HG03103 (cell line): ENCODE results near the gene SDR9C7.
"Not testable (repeated sequence)": the region's sequence is repeated elsewhere in the genome, so short reads cannot be mapped to it uniquely, and the experiment has no call there.

Experiments
- ATAC-seq: cut with Tn5 transposase; IDR thresholded peaks from one replicate; pipeline ENCODE4 v1.9.1; 2021; ENCODE audit warnings: low read depth; ENCODE audit not compliant: unreplicated experiment

The SDR9C7 gene

DNA sequence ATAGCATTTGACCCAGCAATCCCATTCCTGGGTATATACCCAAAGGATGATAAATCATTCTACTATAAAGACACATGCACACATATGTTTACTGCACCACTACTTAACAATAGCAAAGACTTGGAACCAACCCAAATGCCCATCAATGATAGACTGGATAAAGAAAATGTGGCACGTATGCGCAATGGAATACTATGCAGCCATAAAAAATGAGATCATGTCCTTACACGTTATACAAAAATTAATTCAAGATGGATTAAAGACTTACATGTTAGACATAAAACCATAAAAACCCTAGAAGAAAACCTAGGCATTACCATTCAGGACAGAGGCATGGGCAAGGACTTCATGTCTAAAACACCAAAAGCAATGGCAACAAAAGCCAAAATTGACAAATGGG is 16.1 kb downstream of the SDR9C7 start:
- ATAC-seq = not testable (repeated sequence)

DNA sequence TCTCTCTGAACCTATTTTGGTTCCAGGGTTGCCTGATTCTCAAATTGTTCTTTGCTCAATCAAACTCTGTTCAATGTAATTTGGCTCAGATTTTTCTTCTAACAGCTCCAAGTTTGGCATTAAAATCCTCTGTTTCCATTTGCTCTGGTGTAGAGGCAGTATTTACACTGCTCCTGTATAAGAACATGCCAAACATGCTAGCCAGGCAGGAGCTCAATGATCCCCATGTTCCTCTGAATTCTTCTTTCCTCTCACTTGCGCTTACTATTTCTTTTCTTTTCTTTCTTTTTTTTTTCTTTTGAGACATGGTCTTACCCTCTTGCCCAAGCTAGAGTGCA is 17.2 kb downstream of the SDR9C7 start:
- ATAC-seq = no peak

DNA sequence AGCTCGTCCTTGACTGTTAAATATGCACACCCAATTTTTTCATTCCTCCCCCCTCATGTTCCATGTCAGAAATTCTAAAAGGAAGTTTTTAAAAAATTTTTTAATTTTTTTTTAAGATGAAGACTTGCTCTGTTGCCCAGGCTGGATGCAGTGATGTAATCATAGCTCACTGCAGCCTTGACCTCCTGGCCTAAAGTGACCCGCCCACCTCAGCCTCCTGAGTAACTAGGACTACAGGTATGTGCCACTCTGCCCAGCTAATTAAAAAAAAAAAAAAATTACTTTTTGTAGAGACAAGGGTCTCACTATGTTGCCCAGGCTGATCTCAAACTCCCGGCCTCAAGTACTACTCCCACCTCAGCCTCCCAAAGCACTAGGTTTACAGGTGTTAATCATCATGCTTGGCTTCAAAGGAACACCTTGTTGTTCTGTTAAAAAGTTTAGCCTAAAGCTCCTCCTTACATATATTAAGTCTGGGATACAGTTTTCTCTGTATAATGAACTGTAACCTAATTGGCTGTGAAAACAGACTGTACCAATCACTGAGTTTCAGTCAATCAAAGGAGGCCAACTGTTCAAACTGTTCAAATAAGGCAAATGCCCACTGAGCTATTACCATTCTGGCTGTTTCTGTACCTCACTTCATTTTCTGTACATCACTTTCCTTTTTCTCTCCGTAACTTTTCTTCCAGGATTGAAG is 17.8 kb downstream of the SDR9C7 start:
- no peak for ATAC-seq

DNA sequence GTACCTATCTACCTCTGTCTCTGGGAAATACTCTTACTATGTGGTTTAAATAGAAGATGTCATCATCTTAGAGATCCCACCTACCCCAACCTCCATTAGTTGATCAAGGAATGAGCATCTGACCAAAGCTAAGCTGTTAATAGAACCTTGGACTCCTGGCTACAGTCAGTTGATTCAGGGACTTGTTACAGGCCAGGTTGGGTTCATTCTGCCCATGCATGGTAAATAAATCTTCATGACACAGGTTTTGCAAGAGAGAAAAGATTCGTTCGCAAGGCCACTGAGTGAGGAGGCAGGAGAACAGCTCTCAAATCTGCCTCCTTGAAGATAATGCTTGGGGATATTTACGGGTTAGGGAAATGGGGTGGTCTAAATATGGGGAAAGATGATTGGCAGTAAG is 19.5 kb downstream of the SDR9C7 start:
- ATAC-seq = no peak

DNA sequence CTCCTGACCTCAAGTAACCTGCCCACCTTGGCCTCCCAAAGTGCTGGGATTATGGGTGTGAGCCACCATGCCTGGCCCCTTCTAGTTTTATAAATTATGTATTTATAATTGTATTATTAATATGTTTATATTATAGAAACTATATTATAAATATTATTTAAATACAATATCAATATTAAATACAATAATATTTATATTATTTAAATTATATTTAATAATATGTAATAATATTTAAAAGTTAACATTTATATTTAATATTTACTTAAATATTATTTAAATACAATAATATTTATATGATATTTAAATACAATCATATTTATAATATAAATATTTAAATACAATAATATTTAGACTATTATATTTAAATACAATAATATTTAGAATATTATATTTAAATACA is 20.0 kb downstream of the SDR9C7 start:
- no peak for ATAC-seq

DNA sequence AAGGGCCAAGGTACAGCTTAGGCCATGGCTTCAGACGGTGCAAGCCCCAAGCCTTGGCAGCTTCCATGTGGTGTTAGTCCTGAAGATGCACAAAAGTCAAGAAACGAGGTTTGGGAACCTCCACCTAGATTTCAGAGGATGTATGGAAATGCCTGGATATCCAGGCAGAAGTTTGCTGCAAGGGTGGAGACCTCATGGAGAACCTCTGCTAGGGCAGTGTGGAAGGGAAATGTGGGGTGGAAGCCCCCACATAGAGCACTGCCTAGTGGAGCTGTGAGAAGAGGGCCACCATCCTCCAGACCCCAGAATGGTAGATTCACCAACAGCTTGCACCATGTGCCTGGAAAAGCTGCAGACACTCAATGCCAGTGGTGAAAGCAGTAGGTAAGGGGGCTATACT is 24.8 kb downstream of the SDR9C7 start:
- ATAC-seq = not testable (repeated sequence)

DNA sequence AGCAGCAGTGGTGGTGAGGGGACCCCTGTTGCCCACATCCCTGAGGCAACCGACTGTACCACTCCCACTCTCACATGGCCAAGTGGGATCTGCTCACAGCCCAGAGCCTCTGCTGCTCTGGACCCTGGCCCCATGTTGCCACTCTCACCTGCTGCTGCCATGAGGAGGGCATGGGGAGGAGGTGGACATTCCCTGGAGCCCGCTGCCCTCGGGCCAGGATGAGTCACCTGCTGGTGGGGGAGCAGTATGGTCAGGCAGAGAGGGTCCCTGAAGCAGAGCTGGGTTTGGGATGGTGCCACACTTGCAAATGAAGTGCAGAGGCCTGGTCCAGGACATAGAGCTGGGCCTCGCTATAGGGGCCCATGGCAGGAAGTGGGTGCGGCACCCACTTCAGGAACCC is 26.1 kb downstream of the SDR9C7 start:
- ATAC-seq = no peak

DNA sequence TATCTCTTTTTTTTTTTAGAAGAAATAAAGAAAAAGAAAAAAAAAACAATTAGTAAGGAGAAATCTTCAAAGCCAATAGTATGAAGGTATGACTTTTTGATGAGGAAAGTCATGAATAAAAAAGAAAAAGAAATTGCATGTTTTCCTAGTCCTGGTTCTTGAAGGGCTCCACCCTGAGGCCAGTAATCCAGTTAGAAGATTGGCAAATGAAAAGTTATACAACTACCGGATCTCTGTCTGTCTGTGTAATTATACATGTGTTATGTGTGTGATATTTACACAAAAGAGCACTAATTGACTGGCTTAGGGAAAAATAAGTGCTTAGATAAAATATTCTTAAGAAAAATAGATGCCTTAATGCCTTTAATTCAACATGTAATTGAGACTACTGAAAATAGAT is 28.4 kb downstream of the SDR9C7 start:
- no peak for ATAC-seq

DNA sequence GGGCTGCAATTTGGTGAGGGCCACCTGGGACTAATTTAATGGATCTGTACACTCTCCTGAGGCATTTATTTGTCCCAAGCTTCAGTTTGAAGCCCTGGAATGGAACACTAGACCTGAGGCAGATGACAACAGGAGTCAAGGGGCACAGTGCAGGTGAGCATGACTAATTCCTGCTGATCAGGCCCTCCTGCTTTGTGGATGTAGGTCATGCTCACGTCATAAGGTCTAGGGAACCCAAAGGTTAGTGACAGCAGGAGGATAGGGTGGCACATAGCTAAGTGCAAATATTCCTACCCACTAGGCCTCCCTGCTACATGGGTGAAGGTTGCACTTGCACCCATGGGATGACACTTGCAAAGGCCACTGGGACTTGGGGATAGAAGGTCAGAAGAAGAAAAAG is 30.8 kb downstream of the SDR9C7 start:
- ATAC-seq = no peak

DNA sequence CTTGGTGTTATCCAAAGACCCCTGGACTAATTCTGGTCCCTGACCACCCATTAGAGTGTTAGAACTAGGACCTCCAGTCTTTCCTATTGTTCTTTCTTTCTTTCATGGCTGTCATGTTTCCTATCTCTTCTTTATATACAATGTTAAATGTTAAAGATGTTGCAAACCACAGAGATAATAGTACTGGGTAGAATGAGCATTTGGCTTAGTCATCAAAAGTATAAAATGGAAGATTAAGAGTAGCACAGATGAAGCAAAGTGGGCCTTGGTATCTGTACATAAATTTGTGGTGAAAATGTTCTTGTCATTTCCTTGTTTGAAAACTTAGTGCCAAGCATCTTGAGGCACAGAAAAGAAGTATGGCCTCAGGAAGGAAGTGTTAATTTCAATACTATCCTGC is 32.9 kb downstream of the SDR9C7 start:
- not testable (repeated sequence) for ATAC-seq

DNA sequence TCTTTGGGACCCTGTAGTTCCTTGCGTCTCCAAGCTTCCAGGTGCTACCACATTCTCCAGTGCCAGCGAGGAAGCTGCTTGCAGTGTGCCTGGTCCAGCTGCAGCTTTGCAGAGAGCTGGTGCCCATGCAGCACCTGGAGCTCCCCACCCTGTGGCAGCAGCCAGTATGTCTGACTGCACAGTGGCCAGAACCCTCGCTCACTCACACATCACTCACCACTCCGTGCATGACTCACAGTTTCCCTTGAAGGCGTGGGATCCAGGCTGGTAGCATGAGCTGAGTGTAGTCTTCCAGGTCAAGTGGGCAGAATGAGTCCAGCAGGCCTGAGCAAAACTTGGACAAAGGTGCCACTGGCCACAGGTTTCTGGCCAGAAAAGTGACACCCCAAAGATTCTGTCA is 33.6 kb downstream of the SDR9C7 start:
- no peak for ATAC-seq

DNA sequence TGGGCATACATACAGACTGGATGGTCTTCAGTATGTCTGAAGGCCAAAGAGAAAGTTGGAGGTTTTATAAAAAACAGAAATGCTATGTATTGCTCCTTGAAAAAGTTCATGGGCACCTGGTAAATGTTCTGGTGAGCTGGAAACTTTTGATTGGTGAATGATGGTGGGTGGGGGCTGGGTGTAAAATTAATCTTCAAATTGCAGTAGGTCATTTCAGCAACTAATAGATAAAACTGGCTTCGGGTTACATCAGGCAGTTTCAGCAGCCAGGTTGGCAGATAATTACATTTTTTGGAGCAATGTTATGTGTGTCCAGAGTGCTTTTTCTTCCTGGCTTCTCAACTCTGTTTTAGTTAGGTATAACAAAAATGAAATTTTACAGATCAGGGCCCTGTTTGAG is 35.3 kb downstream of the SDR9C7 start:
- ATAC-seq = no peak

DNA sequence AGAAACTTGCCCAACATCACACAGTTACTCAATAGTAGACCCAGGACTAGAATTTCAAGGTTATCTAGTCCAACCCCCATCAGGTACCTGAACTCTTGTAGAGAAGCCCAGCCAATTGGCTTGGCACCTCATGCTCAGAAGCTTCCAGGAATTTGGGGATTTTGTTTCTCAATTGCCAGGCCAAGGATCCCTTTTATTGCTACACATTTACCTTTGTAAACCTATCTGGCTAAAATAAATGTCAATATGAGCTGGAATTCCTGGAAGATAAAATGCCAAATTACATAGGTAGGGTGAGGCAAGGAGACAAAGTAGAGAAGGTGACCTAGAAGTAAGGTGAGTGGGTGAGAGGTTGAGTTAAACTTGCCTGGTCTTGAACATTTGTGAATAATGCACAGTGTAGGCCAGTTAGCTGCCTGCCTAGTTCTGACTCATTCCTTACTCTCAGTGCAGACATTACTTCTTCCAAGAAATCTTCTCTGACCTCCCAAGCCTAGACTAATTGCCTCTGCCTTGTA is 36.3 kb downstream of the SDR9C7 start:
- no peak for ATAC-seq

DNA sequence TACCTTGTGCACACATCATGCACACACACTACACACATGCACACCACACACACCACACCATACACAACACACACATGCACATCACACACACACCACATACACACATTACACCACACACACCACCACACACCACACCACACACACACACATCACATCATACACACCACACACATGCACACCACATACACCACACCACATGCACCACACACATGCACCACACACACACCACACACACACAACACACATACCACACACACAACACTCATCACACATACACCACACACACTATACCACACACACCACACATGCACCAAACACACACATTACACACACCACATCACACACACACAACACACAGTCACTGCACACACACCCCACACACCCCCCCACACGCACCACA is 38.1 kb downstream of the SDR9C7 start:
- ATAC-seq = no peak

DNA sequence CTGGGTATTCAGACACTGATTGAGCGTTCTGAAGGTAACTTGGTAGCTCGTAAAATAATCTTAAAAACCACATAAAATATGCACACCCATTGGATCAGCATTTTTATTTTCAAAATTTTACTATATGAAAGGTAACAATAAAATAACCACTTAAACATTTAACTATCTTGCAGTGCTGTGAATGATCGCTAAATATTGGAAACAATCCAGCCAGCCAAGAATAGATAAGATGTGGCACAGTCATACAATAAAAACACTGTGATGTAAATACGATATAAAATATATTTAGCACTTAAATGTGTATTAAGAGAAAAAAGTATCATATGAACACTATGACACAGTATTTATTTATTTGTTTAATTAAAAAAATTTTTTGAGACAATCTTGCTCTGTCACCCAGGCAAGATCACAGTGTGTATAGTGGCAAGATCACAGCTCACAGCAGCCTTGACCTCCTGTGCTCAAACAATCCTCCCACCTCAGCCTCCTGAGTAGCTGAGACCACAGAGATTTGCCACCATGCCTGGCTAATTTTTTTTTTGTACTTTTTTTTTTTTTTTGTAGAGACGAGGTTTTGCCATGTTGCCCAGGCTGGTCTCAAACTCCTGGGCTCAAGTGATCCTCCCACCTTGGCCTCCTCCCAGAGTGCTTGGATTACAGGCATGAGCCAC is 39.4 kb downstream of the SDR9C7 start:
- ATAC-seq = no peak

DNA sequence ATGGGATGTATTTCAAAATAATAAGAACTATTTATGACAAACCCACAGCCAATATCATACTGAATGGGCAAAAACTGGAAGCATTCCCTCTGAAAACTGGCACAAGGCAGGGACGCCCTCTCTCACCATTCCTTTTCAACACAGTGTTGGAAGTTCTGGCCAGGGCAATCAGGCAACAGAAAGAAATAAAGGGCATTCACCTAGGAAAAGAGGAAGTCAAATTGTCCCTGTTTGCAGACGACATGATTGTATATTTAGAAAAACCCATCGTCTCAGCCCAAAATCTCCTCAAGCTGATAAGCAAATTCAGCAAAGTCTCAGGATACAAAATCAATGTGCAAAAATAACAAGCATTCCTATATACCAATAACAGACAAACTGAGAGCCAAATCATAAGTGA is 42.3 kb downstream of the SDR9C7 start:
- ATAC-seq = not testable (repeated sequence)

DNA sequence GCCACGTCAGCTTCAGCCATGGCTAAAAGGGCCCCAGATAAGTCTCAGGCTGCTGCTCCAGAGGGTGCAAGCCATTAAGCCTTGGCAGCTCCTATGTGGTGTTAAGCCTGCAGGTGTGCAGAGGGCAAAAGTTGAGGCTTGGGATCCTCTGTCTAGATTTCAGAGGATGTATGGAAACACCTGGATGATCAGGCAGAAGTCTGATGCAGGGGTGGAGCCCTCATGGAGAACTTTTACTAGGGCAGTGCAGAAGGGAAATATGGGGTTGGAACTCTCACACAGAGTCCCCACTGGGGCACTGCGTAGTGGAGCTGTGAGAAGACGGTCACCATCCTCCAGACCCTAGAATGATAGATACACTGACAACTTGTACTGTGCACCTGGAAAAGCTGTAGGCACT is 47.9 kb downstream of the SDR9C7 start:
- no peak for ATAC-seq

DNA sequence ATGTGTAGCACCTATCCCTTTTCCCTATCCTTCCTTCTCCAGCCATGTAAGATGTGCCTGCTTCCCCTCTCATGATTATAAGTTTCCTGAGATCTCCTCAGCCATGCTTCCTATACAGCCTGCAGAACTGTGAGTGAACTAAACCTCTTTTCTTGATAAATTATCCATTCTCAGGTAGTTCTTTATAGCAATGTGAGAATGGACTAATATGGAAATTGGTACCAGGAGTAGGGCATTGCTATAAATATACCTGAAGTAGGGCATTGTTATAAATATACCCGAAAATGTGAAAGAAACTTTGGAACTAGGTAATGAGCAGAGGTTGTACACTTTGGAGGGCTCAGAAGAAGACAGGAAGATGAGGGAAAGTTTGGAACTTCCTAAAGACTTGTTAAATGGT is 48.9 kb downstream of the SDR9C7 start:
- no peak for ATAC-seq

DNA sequence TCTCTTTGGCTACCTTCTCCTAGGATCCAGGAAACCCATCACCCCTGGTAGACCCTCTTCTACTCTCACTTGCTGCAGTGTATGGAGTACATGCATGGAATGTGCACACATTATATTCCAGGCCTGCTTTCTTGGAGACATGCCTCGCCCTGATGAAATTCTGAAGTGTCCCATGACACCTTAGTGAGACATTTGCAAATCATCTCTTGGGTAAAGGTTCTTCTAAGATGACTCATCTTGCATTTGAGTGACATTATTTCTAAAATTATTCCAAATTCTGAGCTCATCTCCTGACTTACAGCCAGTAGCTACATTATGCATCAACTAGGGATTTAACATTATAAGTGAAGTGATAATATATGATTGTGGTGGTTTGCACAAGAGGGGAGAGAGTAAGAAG is 49.8 kb downstream of the SDR9C7 start:
- no peak for ATAC-seq

DNA sequence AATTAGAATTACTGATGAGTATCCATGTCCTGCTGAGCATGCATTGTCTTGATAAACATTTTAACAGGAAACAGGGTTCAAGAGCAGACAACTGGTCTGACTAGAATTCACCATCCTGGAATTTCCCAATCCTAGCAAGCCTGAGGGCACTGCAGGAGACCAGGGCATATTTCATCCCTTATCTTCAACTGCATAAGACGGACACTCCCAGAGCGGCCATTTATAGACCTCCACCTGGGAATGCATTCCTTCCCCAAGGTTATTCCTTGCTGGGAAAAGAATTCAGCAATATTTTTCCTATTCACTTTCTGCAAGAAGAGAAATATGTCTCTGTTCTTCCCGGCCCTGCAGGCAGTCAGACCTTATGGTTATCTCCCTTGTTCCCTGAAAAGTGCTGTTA is 51.8 kb downstream of the SDR9C7 start:
- not testable (repeated sequence) for ATAC-seq

DNA sequence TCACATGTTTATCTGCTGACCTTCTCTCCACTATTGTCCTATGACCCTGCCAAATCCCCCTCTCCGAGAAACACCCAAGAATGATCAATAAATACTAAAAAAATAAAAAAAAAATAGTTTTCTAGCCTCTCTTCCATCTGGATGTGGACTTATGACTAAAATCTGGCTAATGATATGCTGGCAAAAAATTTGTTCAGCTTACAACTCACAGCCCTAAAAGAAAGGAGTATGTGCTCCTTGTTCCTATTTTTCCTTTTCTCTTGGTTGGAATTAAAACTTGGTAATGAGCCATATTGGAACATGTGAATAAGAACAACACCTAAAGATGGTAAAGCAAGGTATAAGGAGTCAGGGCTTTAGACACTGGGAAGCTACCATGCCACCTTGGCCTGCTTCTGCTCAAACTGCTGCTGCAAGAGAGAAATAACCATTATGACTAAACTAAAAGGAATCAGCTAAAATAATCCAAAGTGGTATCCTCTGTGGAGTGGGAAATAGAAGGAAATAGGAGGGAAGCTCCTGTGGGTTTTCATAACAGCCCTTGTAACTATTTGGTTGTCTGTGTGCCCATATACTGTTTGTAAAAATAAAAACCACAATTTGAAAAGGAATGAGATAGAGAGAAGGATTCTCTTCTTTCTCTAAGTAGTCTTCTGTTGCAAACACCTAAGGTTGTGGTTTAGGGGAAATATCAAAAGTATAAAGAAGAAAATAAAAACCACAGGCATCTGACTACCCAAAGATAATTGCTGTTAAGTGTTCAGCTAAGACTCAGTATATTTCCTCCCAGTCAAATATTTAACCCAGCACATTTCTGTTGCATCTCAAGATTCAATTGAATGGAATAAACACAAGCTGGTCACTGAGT is 53.8 kb downstream of the SDR9C7 start:
- ATAC-seq = no peak
